ENCODE results near the gene LEMD1.

The LEMD1 gene

DNA sequence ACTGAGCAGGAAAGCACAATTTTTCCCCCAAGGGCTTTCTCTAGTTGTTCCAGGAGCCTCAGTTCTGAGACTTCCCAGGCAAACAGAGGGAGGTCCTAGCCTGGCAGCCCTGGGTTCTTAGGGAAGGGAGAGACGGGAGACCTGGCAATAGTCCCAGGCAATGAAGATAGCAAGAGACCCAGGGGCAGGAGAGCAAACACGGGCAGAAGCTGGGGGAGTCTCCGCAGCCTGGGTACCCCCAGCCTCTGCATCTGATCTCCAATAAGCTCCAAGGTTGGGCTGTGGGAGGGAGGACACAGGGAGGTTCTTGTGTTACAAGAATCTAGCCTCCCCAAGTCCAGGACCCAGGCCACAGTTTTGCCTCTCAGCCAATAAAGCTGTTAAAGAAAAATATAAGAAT, 31.6 kb upstream of the LEMD1 start:
- no peaks in the 10 kb centered on the region for H3K36me3 ChIP-seq (ENCODE audit: control insufficient read depth in 2 of 2, insufficient read depth in 2 of 2, low read length in 2 of 2)
- no peak overlapping the region for H3K4me3 ChIP-seq (ENCODE audit: low read length in 2 of 2)
- no peak overlapping the region for H3K9ac ChIP-seq (ENCODE audit: low read depth in 1 of 2, low read length in 2 of 2)
- H3K4me1 ChIP-seq (ENCODE audit: control insufficient read depth in 2 of 2, insufficient read depth in 2 of 2, low read length in 2 of 2): peaks cover 8 to 16% of the 10 kb centered on the region in 2 donors
- H3K27ac ChIP-seq (ENCODE audit: low read depth in 2 of 2, low read length in 2 of 2): no peak overlapping the region
- H3K9me3 ChIP-seq (ENCODE audit: control insufficient read depth in 2 of 2, low read length in 2 of 2): no peaks in the 10 kb centered on the region
- H3K27me3 ChIP-seq (ENCODE audit: control insufficient read depth in 2 of 2, insufficient read depth in 2 of 2, low read length in 2 of 2): peaks cover 45 to 52% of the 10 kb centered on the region in 2 donors

DNA sequence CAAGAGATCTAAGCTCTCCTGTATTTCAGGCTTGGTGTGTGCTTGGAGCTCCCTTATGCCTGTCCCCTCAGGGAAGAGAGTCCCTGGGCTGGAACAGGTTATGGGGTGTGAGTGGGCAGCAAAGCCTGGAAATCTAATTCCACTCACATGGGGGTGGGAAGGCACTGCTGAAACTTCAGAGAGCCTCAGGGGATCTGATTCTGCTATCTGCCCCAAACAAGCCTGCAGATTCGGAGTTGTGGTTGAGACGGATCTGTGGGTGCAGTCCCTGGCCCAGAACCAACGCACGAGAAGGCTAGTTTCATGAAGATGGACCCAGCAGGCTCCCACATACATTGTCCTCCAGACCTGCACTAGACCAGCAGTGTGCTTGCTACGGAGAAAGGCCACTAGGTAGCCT, 31.1 kb upstream of the LEMD1 start:
- no peak overlapping the region for H3K27ac ChIP-seq (ENCODE audit: low read depth in 2 of 2, low read length in 2 of 2)
- H3K27me3 ChIP-seq (ENCODE audit: control insufficient read depth in 2 of 2, insufficient read depth in 2 of 2, low read length in 2 of 2): peaks cover 40 to 47% of the 10 kb centered on the region in 2 donors
- H3K36me3 ChIP-seq (ENCODE audit: control insufficient read depth in 2 of 2, insufficient read depth in 2 of 2, low read length in 2 of 2): no peaks in the 10 kb centered on the region
- no peak overlapping the region for H3K4me3 ChIP-seq (ENCODE audit: low read length in 2 of 2)
- H3K9me3 ChIP-seq (ENCODE audit: control insufficient read depth in 2 of 2, low read length in 2 of 2): no peaks in the 10 kb centered on the region
- H3K4me1 ChIP-seq (ENCODE audit: control insufficient read depth in 2 of 2, insufficient read depth in 2 of 2, low read length in 2 of 2): peaks cover 8 to 16% of the 10 kb centered on the region in 2 donors
- H3K9ac ChIP-seq (ENCODE audit: low read depth in 1 of 2, low read length in 2 of 2): no peak overlapping the region

DNA sequence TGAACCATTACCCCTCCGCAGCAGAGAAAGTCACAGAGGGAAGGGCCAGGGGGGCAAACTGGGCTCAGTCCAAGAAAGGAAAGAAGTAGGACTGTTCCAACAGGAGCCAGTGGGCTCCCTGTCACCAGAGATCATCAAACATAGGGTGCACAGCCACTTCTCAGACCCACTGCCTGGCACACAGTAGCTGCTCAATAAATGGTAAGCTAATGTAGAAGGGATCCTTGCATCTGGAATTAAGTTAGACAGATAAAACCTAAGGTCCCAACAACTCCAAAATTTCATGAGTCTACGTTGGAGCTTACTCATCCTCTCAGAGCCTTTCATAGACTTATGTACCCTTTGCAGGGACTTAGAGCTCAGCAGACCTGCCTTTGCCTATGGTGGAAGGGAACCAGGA, 30.5 kb upstream of the LEMD1 start:
- Histone ChIP-seq H3K36me3 (ENCODE audit: control insufficient read depth in 2 of 2, insufficient read depth in 2 of 2, low read length in 2 of 2) (no peaks in the 10 kb centered on the region), H3K27ac (ENCODE audit: low read depth in 2 of 2, low read length in 2 of 2) (no peak overlapping the region), H3K9me3 (ENCODE audit: control insufficient read depth in 2 of 2, low read length in 2 of 2) (no peaks in the 10 kb centered on the region), H3K9ac (ENCODE audit: low read depth in 1 of 2, low read length in 2 of 2) (no peak overlapping the region), H3K4me3 (ENCODE audit: low read length in 2 of 2) (no peak overlapping the region), H3K4me1 (ENCODE audit: control insufficient read depth in 2 of 2, insufficient read depth in 2 of 2, low read length in 2 of 2) (peaks cover 8 to 16% of the 10 kb centered on the region in 2 donors), H3K27me3 (ENCODE audit: control insufficient read depth in 2 of 2, insufficient read depth in 2 of 2, low read length in 2 of 2) (peaks cover 35 to 42% of the 10 kb centered on the region in 2 donors)

DNA sequence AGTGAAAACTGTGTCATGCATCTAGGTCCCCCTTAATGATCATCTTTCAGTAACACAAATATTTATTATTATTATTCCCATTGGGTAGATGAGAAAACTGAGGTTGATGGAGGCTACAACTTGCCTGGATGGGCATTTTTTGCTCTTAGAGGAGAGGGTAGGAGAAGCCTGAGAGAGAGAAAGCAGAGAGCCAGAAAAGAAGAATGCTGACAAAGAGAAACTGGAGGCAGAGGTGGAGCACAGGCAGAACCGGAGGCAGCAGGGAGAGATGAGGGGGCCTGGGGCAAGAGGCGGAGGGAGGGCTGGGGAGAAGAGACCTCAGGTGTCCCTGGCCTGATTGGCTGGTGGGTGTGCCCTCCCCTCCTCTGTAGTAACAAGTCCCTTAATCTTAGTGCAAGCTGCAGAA, 29.9 kb upstream of the LEMD1 start:
- Histone ChIP-seq H3K27me3 (ENCODE audit: control insufficient read depth in 2 of 2, insufficient read depth in 2 of 2, low read length in 2 of 2) (peaks cover 35 to 42% of the 10 kb centered on the region in 2 donors), H3K36me3 (ENCODE audit: control insufficient read depth in 2 of 2, insufficient read depth in 2 of 2, low read length in 2 of 2) (no peaks in the 10 kb centered on the region), H3K4me1 (ENCODE audit: control insufficient read depth in 2 of 2, insufficient read depth in 2 of 2, low read length in 2 of 2) (peaks cover 8 to 13% of the 10 kb centered on the region in 2 donors), H3K27ac (ENCODE audit: low read depth in 2 of 2, low read length in 2 of 2) (no peak overlapping the region), H3K9me3 (ENCODE audit: control insufficient read depth in 2 of 2, low read length in 2 of 2) (no peaks in the 10 kb centered on the region), H3K9ac (ENCODE audit: low read depth in 1 of 2, low read length in 2 of 2) (no peak overlapping the region), H3K4me3 (ENCODE audit: low read length in 2 of 2) (no peak overlapping the region)

DNA sequence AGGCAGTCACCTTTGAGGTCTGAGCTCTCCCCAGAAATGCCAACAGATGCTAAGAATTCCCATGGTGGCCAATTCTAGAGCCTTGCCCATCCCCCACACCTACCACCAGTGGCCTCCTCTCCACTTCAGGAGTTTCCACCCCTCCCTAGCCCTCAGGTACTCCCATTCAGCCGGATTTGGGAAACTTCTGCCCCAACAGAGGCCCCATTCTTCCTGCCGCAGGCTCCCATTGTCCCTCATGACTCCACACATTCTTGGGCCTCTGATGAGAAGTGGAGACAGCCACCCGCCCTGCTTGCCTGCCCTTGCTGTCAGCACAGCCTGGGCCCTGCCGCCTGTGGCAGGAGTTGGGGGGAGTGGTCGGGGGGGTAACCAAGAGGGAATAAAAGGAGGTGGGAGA, 29.3 kb upstream of the LEMD1 start:
- H3K27me3 ChIP-seq (ENCODE audit: control insufficient read depth in 2 of 2, insufficient read depth in 2 of 2, low read length in 2 of 2): peaks cover 31 to 38% of the 10 kb centered on the region in 2 donors
- no peak overlapping the region for H3K27ac ChIP-seq (ENCODE audit: low read depth in 2 of 2, low read length in 2 of 2)
- no peaks in the 10 kb centered on the region for H3K36me3 ChIP-seq (ENCODE audit: control insufficient read depth in 2 of 2, insufficient read depth in 2 of 2, low read length in 2 of 2)
- H3K9me3 ChIP-seq (ENCODE audit: control insufficient read depth in 2 of 2, low read length in 2 of 2): no peaks in the 10 kb centered on the region
- no peak overlapping the region for H3K9ac ChIP-seq (ENCODE audit: low read depth in 1 of 2, low read length in 2 of 2)
- no peak overlapping the region for H3K4me3 ChIP-seq (ENCODE audit: low read length in 2 of 2)
- H3K4me1 ChIP-seq (ENCODE audit: control insufficient read depth in 2 of 2, insufficient read depth in 2 of 2, low read length in 2 of 2): peaks cover 6 to 9% of the 10 kb centered on the region in 2 donors

DNA sequence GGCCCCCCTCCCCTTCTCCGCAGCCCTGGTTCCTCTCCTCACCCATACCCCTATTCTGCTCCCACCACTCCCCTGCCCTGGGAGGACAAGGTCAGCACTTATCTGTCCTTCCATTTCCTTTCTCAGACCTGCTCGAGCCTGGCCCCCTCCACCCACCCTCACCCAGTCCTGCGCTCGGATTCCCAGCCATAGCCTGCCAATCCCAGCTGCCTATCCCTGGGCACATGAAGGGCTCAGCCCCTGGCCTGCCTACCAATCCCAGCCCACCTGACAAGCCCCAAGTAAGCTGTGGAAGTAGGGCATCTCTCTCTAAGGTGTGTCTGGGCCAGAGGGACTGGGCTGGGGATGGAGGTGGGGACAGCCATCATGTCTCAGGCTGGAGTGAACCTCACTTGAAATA, 28.6 kb upstream of the LEMD1 start:
- H3K27me3 ChIP-seq (ENCODE audit: control insufficient read depth in 2 of 2, insufficient read depth in 2 of 2, low read length in 2 of 2): peaks cover 24 to 31% of the 10 kb centered on the region in 2 donors
- no peak overlapping the region for H3K27ac ChIP-seq (ENCODE audit: low read depth in 2 of 2, low read length in 2 of 2)
- H3K9me3 ChIP-seq (ENCODE audit: control insufficient read depth in 2 of 2, low read length in 2 of 2): no peaks in the 10 kb centered on the region
- H3K4me1 ChIP-seq (ENCODE audit: control insufficient read depth in 2 of 2, insufficient read depth in 2 of 2, low read length in 2 of 2): peaks cover 6 to 8% of the 10 kb centered on the region in 2 donors
- H3K36me3 ChIP-seq (ENCODE audit: control insufficient read depth in 2 of 2, insufficient read depth in 2 of 2, low read length in 2 of 2): no peaks in the 10 kb centered on the region
- H3K4me3 ChIP-seq (ENCODE audit: low read length in 2 of 2): no peak overlapping the region
- H3K9ac ChIP-seq (ENCODE audit: low read depth in 1 of 2, low read length in 2 of 2): no peak overlapping the region

DNA sequence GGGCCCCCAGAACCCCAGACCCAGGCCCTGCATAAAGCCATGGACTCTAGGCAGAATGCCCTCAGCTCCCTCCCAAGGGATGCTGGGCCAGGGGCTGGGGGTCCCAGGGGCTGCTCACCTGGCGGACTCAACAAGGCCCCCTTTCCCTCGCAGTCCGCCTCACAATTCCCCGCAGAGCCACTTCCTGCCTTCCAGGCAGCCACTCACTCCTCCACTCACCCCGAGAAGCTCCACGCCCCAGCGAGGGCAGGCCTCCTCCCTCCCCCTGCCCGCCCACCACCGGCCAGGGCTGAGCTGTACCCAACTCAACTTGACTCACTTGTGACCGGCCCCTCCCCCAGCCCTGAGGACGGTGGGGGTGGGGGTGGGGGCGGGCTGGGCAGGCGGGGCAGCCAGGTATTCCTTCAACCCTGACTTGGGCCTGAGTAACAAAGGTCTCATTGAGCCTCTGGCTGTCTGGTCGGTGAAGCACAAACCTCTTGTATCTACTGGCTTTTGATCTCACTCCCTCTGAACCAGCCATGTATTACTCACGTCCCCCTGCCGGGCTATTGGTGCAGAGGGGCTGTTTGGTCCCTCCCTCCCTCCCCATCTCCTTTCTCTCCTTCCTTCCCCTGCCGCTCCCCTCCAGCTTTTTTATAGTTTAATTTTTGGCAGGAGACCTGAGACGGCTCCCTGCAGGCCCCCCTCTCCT, 28.0 kb upstream of the LEMD1 start:
- Histone ChIP-seq H3K27me3 (ENCODE audit: control insufficient read depth in 2 of 2, insufficient read depth in 2 of 2, low read length in 2 of 2) (peaks cover 18 to 25% of the 10 kb centered on the region in 2 donors), H3K27ac (ENCODE audit: low read depth in 2 of 2, low read length in 2 of 2) (no peak overlapping the region), H3K36me3 (ENCODE audit: control insufficient read depth in 2 of 2, insufficient read depth in 2 of 2, low read length in 2 of 2) (no peaks in the 10 kb centered on the region), H3K9me3 (ENCODE audit: control insufficient read depth in 2 of 2, low read length in 2 of 2) (no peaks in the 10 kb centered on the region), H3K4me1 (ENCODE audit: control insufficient read depth in 2 of 2, insufficient read depth in 2 of 2, low read length in 2 of 2) (peaks cover 6 to 8% of the 10 kb centered on the region in 2 donors), H3K9ac (ENCODE audit: low read depth in 1 of 2, low read length in 2 of 2) (peak overlapping the region in 1 of 2 donors; percentile 51), H3K4me3 (ENCODE audit: low read length in 2 of 2) (peak overlapping the region in 1 of 2 donors; percentile 26)

DNA sequence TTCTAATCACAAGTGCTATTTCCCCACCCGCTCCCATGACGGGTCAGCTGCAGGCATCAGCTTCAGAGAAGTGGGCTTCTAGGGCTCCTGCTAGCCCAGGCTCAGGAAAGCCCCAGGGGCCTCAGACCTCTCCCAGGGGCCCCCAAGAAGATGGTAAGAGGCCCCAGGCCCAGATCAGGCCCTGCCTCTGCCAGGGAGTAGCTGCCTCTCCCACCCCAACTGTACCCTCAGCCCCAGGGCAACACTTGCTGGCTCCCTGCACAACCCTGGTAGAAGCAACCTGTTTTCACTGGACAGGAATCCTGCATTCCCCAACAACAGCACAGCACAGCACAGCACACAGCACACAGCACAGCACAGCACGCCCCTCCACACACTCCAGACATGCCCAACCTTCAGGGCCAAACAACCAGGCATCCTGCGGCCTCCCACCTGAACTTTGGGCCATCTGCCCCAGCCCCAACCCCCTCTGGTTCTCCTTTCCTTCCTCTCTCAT, 27.4 kb upstream of the LEMD1 start:
- Histone ChIP-seq H3K27ac (ENCODE audit: low read depth in 2 of 2, low read length in 2 of 2) (no peak overlapping the region), H3K36me3 (ENCODE audit: control insufficient read depth in 2 of 2, insufficient read depth in 2 of 2, low read length in 2 of 2) (no peaks in the 10 kb centered on the region), H3K27me3 (ENCODE audit: control insufficient read depth in 2 of 2, insufficient read depth in 2 of 2, low read length in 2 of 2) (peaks cover 13 to 21% of the 10 kb centered on the region in 2 donors), H3K4me3 (ENCODE audit: low read length in 2 of 2) (peak overlapping the region in 1 of 2 donors; percentile 26), H3K9ac (ENCODE audit: low read depth in 1 of 2, low read length in 2 of 2) (peak overlapping the region in 1 of 2 donors; percentile 51), H3K4me1 (ENCODE audit: control insufficient read depth in 2 of 2, insufficient read depth in 2 of 2, low read length in 2 of 2) (peaks cover 6 to 8% of the 10 kb centered on the region in 2 donors), H3K9me3 (ENCODE audit: control insufficient read depth in 2 of 2, low read length in 2 of 2) (no peaks in the 10 kb centered on the region)

DNA sequence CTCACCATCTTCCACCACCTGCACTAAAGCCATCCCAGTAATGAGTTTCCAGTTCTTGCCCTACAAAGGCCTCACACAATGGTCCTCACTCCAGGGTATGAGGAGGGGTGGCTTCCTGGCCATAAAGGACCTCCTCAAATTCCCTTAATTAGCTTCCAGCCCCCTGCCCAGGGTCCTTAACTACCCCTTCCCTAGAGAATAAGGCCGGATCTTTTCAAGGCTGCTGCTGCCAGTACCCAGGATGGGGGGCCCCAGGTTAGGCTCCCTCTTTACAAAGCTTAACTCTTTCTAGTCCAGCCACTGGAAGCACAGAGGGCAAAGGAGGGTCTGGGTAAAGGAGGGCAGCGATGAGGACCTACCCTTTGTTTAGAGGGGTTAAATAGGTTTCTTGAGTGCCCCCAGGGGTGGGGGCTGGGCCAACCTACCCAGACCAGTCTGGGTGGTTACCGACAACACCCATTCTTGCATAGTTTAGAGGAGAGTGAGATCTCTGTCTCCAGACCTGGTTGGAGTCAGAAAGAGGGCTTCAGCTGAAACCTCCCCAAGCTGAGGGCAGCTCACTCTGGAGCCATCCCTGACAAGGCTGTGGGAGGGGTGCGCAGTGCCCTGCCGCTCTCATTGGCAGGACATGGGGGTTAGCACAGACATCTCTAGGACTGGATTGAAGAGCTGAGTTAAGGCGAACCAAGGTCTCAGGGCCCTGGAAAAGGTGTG, 26.8 kb upstream of the LEMD1 start:
- no peak overlapping the region for H3K9ac ChIP-seq (ENCODE audit: low read depth in 1 of 2, low read length in 2 of 2)
- no peak overlapping the region for H3K4me3 ChIP-seq (ENCODE audit: low read length in 2 of 2)
- H3K27me3 ChIP-seq (ENCODE audit: control insufficient read depth in 2 of 2, insufficient read depth in 2 of 2, low read length in 2 of 2): peaks cover 9 to 16% of the 10 kb centered on the region in 2 donors
- H3K27ac ChIP-seq (ENCODE audit: low read depth in 2 of 2, low read length in 2 of 2): no peak overlapping the region
- no peaks in the 10 kb centered on the region for H3K36me3 ChIP-seq (ENCODE audit: control insufficient read depth in 2 of 2, insufficient read depth in 2 of 2, low read length in 2 of 2)
- no peaks in the 10 kb centered on the region for H3K9me3 ChIP-seq (ENCODE audit: control insufficient read depth in 2 of 2, low read length in 2 of 2)
- peaks cover 6 to 8% of the 10 kb centered on the region in 2 donors for H3K4me1 ChIP-seq (ENCODE audit: control insufficient read depth in 2 of 2, insufficient read depth in 2 of 2, low read length in 2 of 2)
